CD4-positive, alpha-beta memory T cell (primary cell): Measurements from ENCODE around the gene CEP57. TPM values are rescaled to one million over a fixed set of nuclear protein-coding genes. Genes with fewer than 3 reads are reported as not detected.
A peak's percentile ranks its signal among the peaks of the same experiment; 100 is the strongest.

Experiments used
- CTCF ChIA-PET: fragments of 350-600 bp; sonication (Branson Sonifier 250); formaldehyde crosslinking; loops from one replicate; lab custom pipeline; 2021; ENCODE audit warnings: inconsistent platforms; ENCODE audit not compliant: partially characterized antibody; lab: Charles Lee
- POLR2A ChIA-PET: fragments of 350-600 bp; sonication (Branson Sonifier 250); formaldehyde crosslinking; loops from one replicate; lab custom pipeline; 2021; ENCODE audit not compliant: partially characterized antibody; lab: Charles Lee
- DNase-seq, 5 donors: peaks; one replicate each; pipeline versions ENCODE4 v3.0.0 to v3.0.0-alpha.2; 2020 to 2022; ENCODE audit warnings: mixed read lengths in 1 of 5
- H3K27ac ChIP-seq: one replicate; pipeline ENCODE4 v1.7.0; 2013; ENCODE audit warnings: low read depth, low read length
- H3K27me3 ChIP-seq: 2 replicates; pipeline ENCODE4 v1.7.0; 2013; ENCODE audit warnings: mild to moderate bottlenecking, low read length, moderate library complexity; ENCODE audit not compliant: insufficient read depth
- H3K36me3 ChIP-seq: 2 replicates; pipeline ENCODE4 v1.7.0; 2013; ENCODE audit warnings: mild to moderate bottlenecking, low read length, moderate library complexity; ENCODE audit not compliant: insufficient read depth
- H3K4me1 ChIP-seq: 2 replicates; pipeline ENCODE4 v1.7.0; 2013; ENCODE audit warnings: mild to moderate bottlenecking, low read length, moderate library complexity; ENCODE audit not compliant: insufficient read depth
- H3K4me3 ChIP-seq, 2 donors: one replicate each; pipeline ENCODE4 v1.7.0; 2013; ENCODE audit warnings: low read length in 2 of 2, mild to moderate bottlenecking in 1 of 2
- H3K9me3 ChIP-seq, 2 donors: one replicate each; pipeline ENCODE4 v1.7.0; 2013; ENCODE audit warnings: low read length in 2 of 2, control low read depth in 1 of 2; ENCODE audit not compliant: control insufficient read depth in 1 of 2
- H3K27ac Mint-ChIP-seq, 7 donors: one replicate each; pipeline ENCODE4 v1.8.0; 2020 to 2021; ENCODE audit warnings: mixed read lengths in 7 of 7, mild to moderate bottlenecking in 6 of 7, inconsistent platforms in 3 of 7, moderate library complexity in 3 of 7
- H3K27me3 Mint-ChIP-seq, 2 donors: one replicate each; pipeline ENCODE4 v1.8.0; 2020 to 2021; ENCODE audit warnings: mixed read lengths in 2 of 2
- H3K36me3 Mint-ChIP-seq, 2 donors: one replicate each; pipeline ENCODE4 v1.8.0; 2020 to 2021; ENCODE audit warnings: mixed read lengths in 2 of 2, inconsistent platforms in 1 of 2, mild to moderate bottlenecking in 1 of 2
- H3K4me1 Mint-ChIP-seq, 4 donors: one replicate each; pipeline ENCODE4 v1.8.0; 2020 to 2021; ENCODE audit warnings: mixed read lengths in 4 of 4, mild to moderate bottlenecking in 1 of 4
- H3K4me3 Mint-ChIP-seq, 8 donors: one replicate each; pipeline ENCODE4 v1.8.0; 2020 to 2021; ENCODE audit warnings: mixed read lengths in 8 of 8, mild to moderate bottlenecking in 7 of 8, moderate library complexity in 6 of 8, inconsistent platforms in 3 of 8
- H3K9me3 Mint-ChIP-seq, 8 donors: one replicate each; pipeline ENCODE4 v1.8.0; 2020 to 2021; ENCODE audit warnings: mixed read lengths in 8 of 8, mild to moderate bottlenecking in 5 of 8, inconsistent platforms in 3 of 8, moderate library complexity in 1 of 8
- intact Hi-C: fragments of 100-400 bp; cut with micrococcal nuclease; formaldehyde crosslinking; loops from one replicate; pipeline ENCODE4 v1.15.1; 2023
- polyA plus RNA-seq, 2 donors: library from polyadenylated mRNA; unstranded; fragments of 300-500 nt; fragmentation: Illumina TruSeq; gene quantifications; one replicate each; pipeline ENCODE4 v1.2.3, GENCODE V29; 2021
- total RNA-seq, 2 experiments: library from RNA; stranded (reverse); gene quantifications; one replicate each; pipeline ENCODE4 v1.2.3, GENCODE V29; 2021

Gene CEP57
- total and polyA plus RNA-seq, 4 experiments from 2014 or later = 39.0 to 78.9 (median 70.0) TPM

GRCh38 chr11:95766701-95767100 is 23.6 kb upstream of the CEP57 start:
- H3K4me3 ChIP-seq = no peak overlapping the region
- Mint-ChIP-seq H3K4me3 (no peak overlapping the region), H3K36me3 (peaks cover 5 to 12% of the 10 kb centered on the region in 2 donors), H3K27me3 (peaks cover 0 to under 1% of the 10 kb centered on the region in 2 donors), H3K27ac (peak overlapping the region in 1 of 7 donors; percentile 46), H3K9me3 (no peaks in the 10 kb centered on the region), H3K4me1 (no peaks in the 10 kb centered on the region)
- DNase-seq = no peak
- POLR2A ChIA-PET = interaction anchor here (0.6 to 1.7 kb wide), 3 partner anchors 62 to 699 kb away, joined by 3 to 6 read pairs (median 3); no protein-coding TSS in a partner anchor
- CTCF ChIA-PET = interaction anchor here (1.8 to 14.9 kb wide), 3 partner anchors 61 to 699 kb away, joined by 7 to 337 read pairs (median 19); partner anchors contain the start of gene SRSF8
- no peaks in the 10 kb centered on the region for H3K9me3 ChIP-seq
- H3K4me1 ChIP-seq = no peaks in the 10 kb centered on the region
- H3K36me3 ChIP-seq = peaks cover 9% of the 10 kb centered on the region
- no peaks in the 10 kb centered on the region for H3K27me3 ChIP-seq
- intact Hi-C loops = loop anchor here (10.0 kb wide), 1 partner anchor 1252 kb away; the partner anchor contains the start of gene C11orf97
- H3K27ac ChIP-seq = no peak overlapping the region

- peaks cover 9% of the 10 kb centered on the region for H3K36me3 ChIP-seq
Observed at GRCh38 chr11:95767498-95767897, 22.8 kb upstream of the CEP57 start.

GRCh38 chr11:95768521-95768920 is 21.8 kb upstream of the CEP57 start:
- no peaks in the 10 kb centered on the region for H3K27me3 Mint-ChIP-seq
- H3K9me3 ChIP-seq = no peaks in the 10 kb centered on the region
- no peaks in the 10 kb centered on the region for H3K27me3 ChIP-seq
- peak overlapping the region in 3 of 7 donors; percentile 1 to 78 (median 48) for H3K27ac Mint-ChIP-seq
- POLR2A ChIA-PET = interaction anchor here (1.3 kb wide), 1 partner anchor 21 kb away, joined by 3 read pairs; the partner anchor contains the start of gene FAM76B
- H3K9me3 Mint-ChIP-seq = no peaks in the 10 kb centered on the region
- no peak for DNase-seq
- CTCF ChIA-PET = interaction anchor here (1.8 to 14.9 kb wide), 2 partner anchors 615 to 698 kb away, joined by 6 to 337 read pairs; no protein-coding TSS in a partner anchor
- H3K4me1 ChIP-seq = no peaks in the 10 kb centered on the region
- H3K4me3 Mint-ChIP-seq = no peak overlapping the region
- intact Hi-C loops = loop anchor here (10.0 kb wide), 1 partner anchor 1254 kb away; the partner anchor contains the start of gene C11orf97
- peaks cover 0 to 4% (median 0%) of the 10 kb centered on the region in 4 donors for H3K4me1 Mint-ChIP-seq
- peaks cover 12% of the 10 kb centered on the region for H3K36me3 ChIP-seq
- peaks cover 9 to 25% of the 10 kb centered on the region in 2 donors for H3K36me3 Mint-ChIP-seq
- no peak overlapping the region for H3K4me3 ChIP-seq
- no peak overlapping the region for H3K27ac ChIP-seq

More at GRCh38 chr11:95767498-95767897, 22.8 kb upstream of the CEP57 start:
- CTCF ChIA-PET = interaction anchor here (0.9 to 14.9 kb wide), 4 partner anchors 62 to 697 kb away, joined by 3 to 337 read pairs (median 6); partner anchors contain the start of genes CCDC82 and JRKL
- Mint-ChIP-seq H3K36me3 (peaks cover 6 to 18% of the 10 kb centered on the region in 2 donors), H3K27ac (peak overlapping the region in 1 of 7 donors; percentile 8), H3K4me1 (peaks cover 0 to under 1% (median 0%) of the 10 kb centered on the region in 4 donors), H3K9me3 (no peaks in the 10 kb centered on the region), H3K4me3 (no peak overlapping the region), H3K27me3 (no peaks in the 10 kb centered on the region)
- Histone ChIP-seq H3K9me3 (no peaks in the 10 kb centered on the region), H3K4me1 (no peaks in the 10 kb centered on the region), H3K4me3 (no peak overlapping the region), H3K27ac (no peak overlapping the region), H3K27me3 (no peaks in the 10 kb centered on the region)
- POLR2A ChIA-PET = interaction anchor here (1.3 to 1.7 kb wide), 2 partner anchors 22 to 700 kb away, joined by 3 to 6 read pairs; partner anchors contain the start of gene FAM76B
- intact Hi-C loops = loop anchor here (10.0 kb wide), 1 partner anchor 1253 kb away; the partner anchor contains the start of gene C11orf97
- no peak for DNase-seq

- no peaks in the 10 kb centered on the region for H3K27me3 ChIP-seq
- Mint-ChIP-seq H3K27ac (peak overlapping the region in 3 of 7 donors; percentile 4 to 61 (median 30)), H3K9me3 (no peaks in the 10 kb centered on the region), H3K4me1 (peaks cover 7 to 12% (median 11%) of the 10 kb centered on the region in 4 donors), H3K4me3 (no peak overlapping the region), H3K36me3 (peaks cover 28 to 78% of the 10 kb centered on the region in 2 donors), H3K27me3 (no peaks in the 10 kb centered on the region)
- H3K27ac ChIP-seq = no peak overlapping the region
- peaks cover 77% of the 10 kb centered on the region for H3K36me3 ChIP-seq
- DNase-seq = no peak
- intact Hi-C loops = no loop called here
- H3K9me3 ChIP-seq = no peaks in the 10 kb centered on the region
- CTCF ChIA-PET = interaction anchor here (1.2 to 1.3 kb wide), 2 partner anchors 623 to 626 kb away, joined by 3 to 4 read pairs; no protein-coding TSS in a partner anchor
- peaks cover 4% of the 10 kb centered on the region for H3K4me1 ChIP-seq
- H3K4me3 ChIP-seq = no peak overlapping the region
- POLR2A ChIA-PET = interaction anchor here (2.5 kb wide), 1 partner anchor 13 kb away, joined by 10 read pairs; the partner anchor contains the start of genes CEP57 and FAM76B
Observed at GRCh38 chr11:95776859-95777258, 13.4 kb upstream of the CEP57 start.

- Mint-ChIP-seq H3K9me3 (no peaks in the 10 kb centered on the region), H3K27ac (peak overlapping the region in 1 of 7 donors; percentile 50), H3K36me3 (peaks cover 33 to 80% of the 10 kb centered on the region in 2 donors), H3K27me3 (no peaks in the 10 kb centered on the region), H3K4me1 (peaks cover 8 to 22% (median 19%) of the 10 kb centered on the region in 4 donors), H3K4me3 (no peak overlapping the region)
- DNase-seq = no peak
- ChIA-PET POLR2A (interaction anchor here (3.9 kb wide), 1 partner anchor 11 kb away, joined by 22 read pairs; the partner anchor contains the start of genes CEP57 and FAM76B), CTCF (interaction anchor here (2.2 kb wide), 1 partner anchor 624 kb away, joined by 7 read pairs; no protein-coding TSS in a partner anchor)
- Histone ChIP-seq H3K4me1 (peaks cover 5% of the 10 kb centered on the region), H3K9me3 (no peaks in the 10 kb centered on the region), H3K36me3 (peaks cover 89% of the 10 kb centered on the region), H3K27ac (no peak overlapping the region), H3K4me3 (no peak overlapping the region), H3K27me3 (no peaks in the 10 kb centered on the region)
- intact Hi-C loops = no loop called here
Observed at GRCh38 chr11:95778699-95779098, 11.6 kb upstream of the CEP57 start.

GRCh38 chr11:95780544-95780943 is 9.8 kb upstream of the CEP57 start:
- H3K4me3 ChIP-seq = no peak overlapping the region
- no peak for DNase-seq
- H3K27ac ChIP-seq = no peak overlapping the region
- peak overlapping the region in 2 of 7 donors; percentile 25 to 42 for H3K27ac Mint-ChIP-seq
- H3K9me3 ChIP-seq = no peaks in the 10 kb centered on the region
- no peaks in the 10 kb centered on the region for H3K27me3 ChIP-seq
- ChIA-PET POLR2A (interaction anchor here (0.7 to 3.9 kb wide), 3 partner anchors 9 to 692 kb away, joined by 3 to 22 read pairs (median 5); partner anchors contain the start of genes CEP57 and FAM76B), CTCF (interaction anchor here (1.3 kb wide), 1 partner anchor 18 kb away, joined by 3 read pairs; no protein-coding TSS in a partner anchor)
- H3K4me3 Mint-ChIP-seq = no peak overlapping the region
- peaks cover 14 to 38% (median 27%) of the 10 kb centered on the region in 4 donors for H3K4me1 Mint-ChIP-seq
- no peaks in the 10 kb centered on the region for H3K9me3 Mint-ChIP-seq
- H3K27me3 Mint-ChIP-seq = no peaks in the 10 kb centered on the region
- intact Hi-C loops = loop anchor here (10.0 kb wide), 1 partner anchor 1286 kb away; the partner anchor contains the start of genes ANKRD49 and MRE11
- H3K4me1 ChIP-seq = peaks cover 10% of the 10 kb centered on the region
- peaks cover 85% of the 10 kb centered on the region for H3K36me3 ChIP-seq
- H3K36me3 Mint-ChIP-seq = peaks cover 40 to 78% of the 10 kb centered on the region in 2 donors
